ENCODE measurements around the gene PCOLCE2.

GRCh38 chr3:142889212-142890014, 530 bp upstream of the PCOLCE2 start:
- TF ChIP-seq POLR2A (IDR thresholded peaks at IDR 0.05; ENCODE audit: low read depth, low read length) (no peak), GATA2 (IDR thresholded peaks at IDR 0.05; ENCODE audit: insufficient read depth, insufficient read length, low read depth, low read length) (no peak), CTCF (IDR thresholded peaks at IDR 0.05; ENCODE audit: extremely low read depth in 1 of 2, insufficient read depth in 1 of 2, low read depth in 1 of 2, low read length in 2 of 2) (no peak), EZH2 (IDR thresholded peaks at IDR 0.05; ENCODE audit: borderline replicate concordance, low read depth, low read length, severe bottlenecking) (no peak), JUN (IDR thresholded peaks at IDR 0.05; ENCODE audit: borderline replicate concordance, insufficient read depth, insufficient read length, low read depth) (no peak), POLR2AphosphoS5 (IDR thresholded peaks at IDR 0.05; ENCODE audit: insufficient read depth, low read depth, low read length) (no peak), MYC (IDR thresholded peaks at IDR 0.05; ENCODE audit: low read depth, low read length) (no peak), FOS (IDR thresholded peaks at IDR 0.05; ENCODE audit: borderline replicate concordance, insufficient read depth, low read length) (no peak)
- TF ChIP-seq, protein P1, sequence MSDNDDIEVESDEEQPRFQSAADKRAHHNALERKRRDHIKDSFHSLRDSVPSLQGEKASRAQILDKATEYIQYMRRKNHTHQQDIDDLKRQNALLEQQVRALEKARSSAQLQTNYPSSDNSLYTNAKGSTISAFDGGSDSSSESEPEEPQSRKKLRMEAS (IDR thresholded peaks at IDR 0.05; ENCODE audit: insufficient read depth, insufficient read length): no peak

Measured in endothelial cell of umbilical vein (primary cell).